ENCODE data around the gene FHL2. TPM values are rescaled to one million over a fixed set of nuclear protein-coding genes. Genes with fewer than 3 reads are reported as not detected.

FHL2 gene
- total and polyA plus RNA-seq, 9 of the 15 experiments (the other 6 are each of a cell fraction or from before 2014, with no cell fraction given), result 7.5 to 33.1 (median 23.9) TPM

DNA sequence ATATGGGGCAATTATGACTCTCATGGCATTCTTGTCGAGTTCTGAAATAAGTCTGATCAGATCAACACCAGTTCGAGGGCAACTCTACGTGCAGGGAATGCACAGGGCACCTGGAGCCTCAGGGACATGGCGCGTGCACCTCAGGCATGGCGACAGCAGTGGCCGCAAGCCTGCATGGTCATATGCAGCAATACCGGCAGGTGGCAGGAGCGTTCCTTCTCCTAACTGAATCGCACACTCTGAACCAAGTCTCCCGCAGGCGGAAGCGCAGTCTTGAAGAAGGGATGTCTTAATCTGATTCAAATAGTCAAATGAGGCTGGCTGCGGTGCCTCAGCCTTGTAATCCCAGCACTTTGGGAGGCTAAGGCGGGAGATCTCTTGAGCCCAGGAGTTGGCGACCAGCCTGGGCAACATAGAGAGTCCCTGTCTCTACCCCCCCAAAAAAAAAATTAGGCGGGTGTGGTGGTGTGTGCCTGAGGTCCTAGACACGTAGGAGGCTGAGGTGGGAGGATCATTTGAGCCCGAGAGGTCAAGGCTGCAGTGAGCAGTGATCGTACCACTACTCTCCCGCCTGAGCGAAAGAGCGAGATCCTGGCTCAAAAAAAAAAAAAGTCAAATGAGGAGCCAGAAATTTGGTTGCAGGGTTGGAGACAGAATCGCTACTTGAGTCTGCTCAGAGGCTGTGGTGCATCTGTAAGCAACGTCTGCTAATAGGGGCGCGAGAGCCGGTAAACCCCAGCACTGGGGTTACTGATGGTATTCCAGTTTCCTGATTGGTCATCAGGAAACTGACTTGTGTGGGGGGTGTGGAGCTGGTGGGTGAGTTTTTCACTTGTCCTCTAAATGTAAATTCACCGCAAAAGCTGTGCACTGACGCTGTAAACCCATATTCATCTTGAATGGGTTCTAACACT is 28.8 kb downstream of the FHL2 start (continued):
- TF ChIP-seq, protein P1, sequence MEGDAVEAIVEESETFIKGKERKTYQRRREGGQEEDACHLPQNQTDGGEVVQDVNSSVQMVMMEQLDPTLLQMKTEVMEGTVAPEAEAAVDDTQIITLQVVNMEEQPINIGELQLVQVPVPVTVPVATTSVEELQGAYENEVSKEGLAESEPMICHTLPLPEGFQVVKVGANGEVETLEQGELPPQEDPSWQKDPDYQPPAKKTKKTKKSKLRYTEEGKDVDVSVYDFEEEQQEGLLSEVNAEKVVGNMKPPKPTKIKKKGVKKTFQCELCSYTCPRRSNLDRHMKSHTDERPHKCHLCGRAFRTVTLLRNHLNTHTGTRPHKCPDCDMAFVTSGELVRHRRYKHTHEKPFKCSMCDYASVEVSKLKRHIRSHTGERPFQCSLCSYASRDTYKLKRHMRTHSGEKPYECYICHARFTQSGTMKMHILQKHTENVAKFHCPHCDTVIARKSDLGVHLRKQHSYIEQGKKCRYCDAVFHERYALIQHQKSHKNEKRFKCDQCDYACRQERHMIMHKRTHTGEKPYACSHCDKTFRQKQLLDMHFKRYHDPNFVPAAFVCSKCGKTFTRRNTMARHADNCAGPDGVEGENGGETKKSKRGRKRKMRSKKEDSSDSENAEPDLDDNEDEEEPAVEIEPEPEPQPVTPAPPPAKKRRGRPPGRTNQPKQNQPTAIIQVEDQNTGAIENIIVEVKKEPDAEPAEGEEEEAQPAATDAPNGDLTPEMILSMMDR (IDR thresholded peaks at IDR 0.05 in 2 of 3, conservative IDR thresholded peaks at IDR 0.05 in 1 of 3; ENCODE audit: insufficient read depth in 2 of 3, low read depth in 1 of 3, low read length in 3 of 3), result peak; percentile 96
- no peak for TF ChIP-seq NCOA2 (IDR thresholded peaks at IDR 0.05; ENCODE audit: partially characterized antibody in 2 of 2)
- TF ChIP-seq, protein P2, sequence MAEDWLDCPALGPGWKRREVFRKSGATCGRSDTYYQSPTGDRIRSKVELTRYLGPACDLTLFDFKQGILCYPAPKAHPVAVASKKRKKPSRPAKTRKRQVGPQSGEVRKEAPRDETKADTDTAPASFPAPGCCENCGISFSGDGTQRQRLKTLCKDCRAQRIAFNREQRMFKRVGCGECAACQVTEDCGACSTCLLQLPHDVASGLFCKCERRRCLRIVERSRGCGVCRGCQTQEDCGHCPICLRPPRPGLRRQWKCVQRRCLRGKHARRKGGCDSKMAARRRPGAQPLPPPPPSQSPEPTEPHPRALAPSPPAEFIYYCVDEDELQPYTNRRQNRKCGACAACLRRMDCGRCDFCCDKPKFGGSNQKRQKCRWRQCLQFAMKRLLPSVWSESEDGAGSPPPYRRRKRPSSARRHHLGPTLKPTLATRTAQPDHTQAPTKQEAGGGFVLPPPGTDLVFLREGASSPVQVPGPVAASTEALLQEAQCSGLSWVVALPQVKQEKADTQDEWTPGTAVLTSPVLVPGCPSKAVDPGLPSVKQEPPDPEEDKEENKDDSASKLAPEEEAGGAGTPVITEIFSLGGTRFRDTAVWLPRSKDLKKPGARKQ (CRISPR knock-in tag; IDR thresholded peaks at IDR 0.05), result 0 out of 2 replicates have a peak, but pooled peaks have one; percentile 48
- no peak; the same call in 1 of the 2 replicates for TF ChIP-seq ZNF263 (CRISPR knock-in tag; IDR thresholded peaks at IDR 0.05; ENCODE audit: borderline replicate concordance)
- peak; percentile 67; the same call in 1 of the 2 replicates for TF ChIP-seq MYC (IDR thresholded peaks at IDR 0.05; ENCODE audit: low read depth, low read length)
- TF ChIP-seq MYC (CRISPR knock-in tag; IDR thresholded peaks at IDR 0.05; ENCODE audit: borderline replicate concordance, low read depth), result no peak
- TF ChIP-seq ERF (CRISPR knock-in tag; IDR thresholded peaks at IDR 0.05), result no peak
- TF ChIP-seq ARID2 (IDR thresholded peaks at IDR 0.05), result 0 out of 2 replicates have a peak, but pooled peaks have one; percentile 55
- TF ChIP-seq SPI1 (IDR thresholded peaks at IDR 0.05; ENCODE audit: borderline replicate concordance, low read depth, low read length), result peak; percentile 50; the same call in 1 of the 2 replicates
- no peak for TF ChIP-seq ZNF586 (CRISPR knock-in tag; conservative IDR thresholded peaks at IDR 0.05)
- peak; percentile 26; the same call in 1 of the 2 replicates for TF ChIP-seq BHLHE40 (IDR thresholded peaks at IDR 0.05; ENCODE audit: low read length)
- no peak for TF ChIP-seq ZBTB8A (IDR thresholded peaks at IDR 0.05; ENCODE audit: partially characterized antibody)
- TF ChIP-seq TEAD2 (tag; IDR thresholded peaks at IDR 0.05), result no peak
- TF ChIP-seq CBFB (CRISPR knock-in tag; IDR thresholded peaks at IDR 0.05), result peak; percentile 66; the same call in 1 of the 2 replicates
- TF ChIP-seq, protein P3, sequence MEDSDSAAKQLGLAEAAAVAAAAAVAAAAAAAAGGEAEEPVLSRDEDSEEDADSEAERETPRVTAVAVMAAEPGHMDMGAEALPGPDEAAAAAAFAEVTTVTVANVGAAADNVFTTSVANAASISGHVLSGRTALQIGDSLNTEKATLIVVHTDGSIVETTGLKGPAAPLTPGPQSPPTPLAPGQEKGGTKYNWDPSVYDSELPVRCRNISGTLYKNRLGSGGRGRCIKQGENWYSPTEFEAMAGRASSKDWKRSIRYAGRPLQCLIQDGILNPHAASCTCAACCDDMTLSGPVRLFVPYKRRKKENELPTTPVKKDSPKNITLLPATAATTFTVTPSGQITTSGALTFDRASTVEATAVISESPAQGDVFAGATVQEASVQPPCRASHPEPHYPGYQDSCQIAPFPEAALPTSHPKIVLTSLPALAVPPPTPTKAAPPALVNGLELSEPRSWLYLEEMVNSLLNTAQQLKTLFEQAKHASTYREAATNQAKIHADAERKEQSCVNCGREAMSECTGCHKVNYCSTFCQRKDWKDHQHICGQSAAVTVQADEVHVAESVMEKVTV (CRISPR knock-in tag; IDR thresholded peaks at IDR 0.05), result peak; percentile 90
- no peak for TF ChIP-seq RFX1 (IDR thresholded peaks at IDR 0.05)
- TF ChIP-seq, protein P4, sequence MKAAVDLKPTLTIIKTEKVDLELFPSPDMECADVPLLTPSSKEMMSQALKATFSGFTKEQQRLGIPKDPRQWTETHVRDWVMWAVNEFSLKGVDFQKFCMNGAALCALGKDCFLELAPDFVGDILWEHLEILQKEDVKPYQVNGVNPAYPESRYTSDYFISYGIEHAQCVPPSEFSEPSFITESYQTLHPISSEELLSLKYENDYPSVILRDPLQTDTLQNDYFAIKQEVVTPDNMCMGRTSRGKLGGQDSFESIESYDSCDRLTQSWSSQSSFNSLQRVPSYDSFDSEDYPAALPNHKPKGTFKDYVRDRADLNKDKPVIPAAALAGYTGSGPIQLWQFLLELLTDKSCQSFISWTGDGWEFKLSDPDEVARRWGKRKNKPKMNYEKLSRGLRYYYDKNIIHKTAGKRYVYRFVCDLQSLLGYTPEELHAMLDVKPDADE (conservative IDR thresholded peaks at IDR 0.05; ENCODE audit: control insufficient read depth, low read depth, low read length), result 0 out of 2 replicates have a peak, but pooled peaks have one; percentile 32
- no peak for TF ChIP-seq ZFPM2 (CRISPR knock-in tag; IDR thresholded peaks at IDR 0.05)
- TF ChIP-seq, protein P5, sequence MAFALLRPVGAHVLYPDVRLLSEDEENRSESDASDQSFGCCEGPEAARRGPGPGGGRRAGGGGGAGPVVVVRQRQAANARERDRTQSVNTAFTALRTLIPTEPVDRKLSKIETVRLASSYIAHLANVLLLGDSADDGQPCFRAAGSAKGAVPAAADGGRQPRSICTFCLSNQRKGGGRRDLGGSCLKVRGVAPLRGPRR (CRISPR knock-in tag; IDR thresholded peaks at IDR 0.05), result no peak
- TF ChIP-seq SRF (CRISPR knock-in tag; IDR thresholded peaks at IDR 0.05), result no peak
